Measurements from ENCODE around the gene NUP54.

DNA sequence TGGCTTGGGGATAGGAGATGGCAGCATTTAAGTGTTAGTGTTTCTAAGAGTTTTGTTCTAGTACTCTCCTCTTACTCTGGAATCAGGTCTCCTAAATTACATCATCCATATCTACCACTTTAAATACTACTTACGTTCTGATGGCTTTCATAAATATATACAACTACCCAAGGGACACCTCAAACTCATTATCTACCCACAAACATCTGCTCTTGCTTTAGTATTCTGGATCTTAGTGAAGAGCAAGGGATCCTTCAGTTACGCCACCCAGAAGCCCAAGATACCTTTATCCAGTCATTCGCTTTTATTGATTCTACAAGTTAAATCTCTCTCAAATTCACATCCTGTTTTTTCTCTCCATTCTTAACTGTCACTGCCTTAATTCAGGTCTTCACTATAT, 7.0 kb downstream of the NUP54 start:
- TF ChIP-seq, protein P1, sequence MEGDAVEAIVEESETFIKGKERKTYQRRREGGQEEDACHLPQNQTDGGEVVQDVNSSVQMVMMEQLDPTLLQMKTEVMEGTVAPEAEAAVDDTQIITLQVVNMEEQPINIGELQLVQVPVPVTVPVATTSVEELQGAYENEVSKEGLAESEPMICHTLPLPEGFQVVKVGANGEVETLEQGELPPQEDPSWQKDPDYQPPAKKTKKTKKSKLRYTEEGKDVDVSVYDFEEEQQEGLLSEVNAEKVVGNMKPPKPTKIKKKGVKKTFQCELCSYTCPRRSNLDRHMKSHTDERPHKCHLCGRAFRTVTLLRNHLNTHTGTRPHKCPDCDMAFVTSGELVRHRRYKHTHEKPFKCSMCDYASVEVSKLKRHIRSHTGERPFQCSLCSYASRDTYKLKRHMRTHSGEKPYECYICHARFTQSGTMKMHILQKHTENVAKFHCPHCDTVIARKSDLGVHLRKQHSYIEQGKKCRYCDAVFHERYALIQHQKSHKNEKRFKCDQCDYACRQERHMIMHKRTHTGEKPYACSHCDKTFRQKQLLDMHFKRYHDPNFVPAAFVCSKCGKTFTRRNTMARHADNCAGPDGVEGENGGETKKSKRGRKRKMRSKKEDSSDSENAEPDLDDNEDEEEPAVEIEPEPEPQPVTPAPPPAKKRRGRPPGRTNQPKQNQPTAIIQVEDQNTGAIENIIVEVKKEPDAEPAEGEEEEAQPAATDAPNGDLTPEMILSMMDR (IDR thresholded peaks at IDR 0.05): no peak
- TF ChIP-seq POLR2AphosphoS5 (IDR thresholded peaks at IDR 0.05): no peak
- TF ChIP-seq POLR2A (IDR thresholded peaks at IDR 0.05): no peak
- no peak for TF ChIP-seq EP300 (IDR thresholded peaks at IDR 0.05)
